BE2C (cell line): Measurements from ENCODE around the gene FADD.
A peak's percentile ranks its signal among the peaks of the same experiment; 100 is the strongest.

ENCODE experiments used
- DNase-seq: peaks from one replicate; pipeline ENCODE4 v3.0.0-alpha.2; 2020
- H3K27me3 ChIP-seq: fragments of 250-450 bp; sonication (Bioruptor Pico); 2 replicates; pipeline ENCODE4 v1.5.1; 2020; ENCODE audit warnings: mild to moderate bottlenecking
- H3K36me3 ChIP-seq: fragments of 250-450 bp; sonication (Bioruptor Pico); 2 replicates; pipeline ENCODE4 v1.5.1; 2020; ENCODE audit warnings: mild to moderate bottlenecking
- H3K4me1 ChIP-seq: fragments of 250-450 bp; sonication (Bioruptor Pico); 2 replicates; pipeline ENCODE4 v1.5.1; 2020
- H3K4me3 ChIP-seq: 2 replicates; pipeline ENCODE4 v1.5.1; 2011; ENCODE audit warnings: low read depth, low read length
- H3K9me3 ChIP-seq: fragments of 250-450 bp; sonication (Bioruptor Pico); 2 replicates; pipeline ENCODE4 v1.5.1; 2020
- CTCF ChIP-seq: IDR thresholded peaks from 2 replicates; pipeline ENCODE4 v1.5.1; 2012; ENCODE audit warnings: mild to moderate bottlenecking, low read depth, low read length

FADD gene

GRCh38 chr11:70252844-70253243 is 49.7 kb downstream of the FADD start:
- Histone ChIP-seq H3K4me1 (peaks cover 3% of the 10 kb centered on the region), H3K4me3 (no peak overlapping the region), H3K36me3 (no peaks in the 10 kb centered on the region), H3K27me3 (no peaks in the 10 kb centered on the region), H3K9me3 (no peaks in the 10 kb centered on the region)
- no peak for TF ChIP-seq CTCF
- no peak for DNase-seq

- H3K27me3 ChIP-seq = no peaks in the 10 kb centered on the region
- H3K4me3 ChIP-seq = peak overlapping the region; percentile 2; the same call in 1 of the 2 replicates
- H3K9me3 ChIP-seq = no peaks in the 10 kb centered on the region
- no peaks in the 10 kb centered on the region for H3K36me3 ChIP-seq
- TF ChIP-seq CTCF = no peak
- DNase-seq = peak; percentile 31
- peaks cover 3% of the 10 kb centered on the region for H3K4me1 ChIP-seq
These were observed 52.5 kb downstream of the FADD start for GRCh38 chr11:70255477-70256116.
